ENCODE measurements around the gene MRPL14. TPM values are rescaled to one million over a fixed set of nuclear protein-coding genes. Genes with fewer than 3 reads are reported as not detected.

Gene MRPL14
- total and polyA plus RNA-seq, 2 of the 8 experiments (the other 6 are each of a cell fraction or from before 2014, with no cell fraction given): 82.0 to 97.1 TPM

GRCh38 chr6:44077214-44077946, 49.9 kb downstream of the MRPL14 start:
- Histone ChIP-seq H4K91ac (replicated peaks; ENCODE audit: insufficient read length, low read length) (peak overlapping the region; percentile 90), H3K56ac (replicated peaks; ENCODE audit: insufficient read length, low read depth, low read length) (no peak overlapping the region), H3K79me2 (ENCODE audit: control insufficient read depth in 1 of 2, insufficient read depth in 2 of 2, low read length in 2 of 2) (no peaks in the 10 kb centered on the region), H3K23me2 (ENCODE audit: low read depth, low read length) (peaks cover 11% of the 10 kb centered on the region), H2BK12ac (ENCODE audit: low read depth, low read length) (no peak overlapping the region), H3K27me3 (replicated peaks in 1 of 4; ENCODE audit: control insufficient read depth in 3 of 4, extremely low read depth in 1 of 4, insufficient read depth in 3 of 4, low read length in 3 of 4) (peaks cover 0 to 9% (median 2%) of the 10 kb centered on the region in 4 experiments; a peak in 4 of 7 replicates), H4K20me1 (replicated peaks in 1 of 2; ENCODE audit: control insufficient read depth in 1 of 2, insufficient read depth in 2 of 2, low read length in 2 of 2) (no peaks in the 10 kb centered on the region), H3K14ac (ENCODE audit: insufficient read length) (no peak overlapping the region), H3K9me3 (ENCODE audit: insufficient read depth in 2 of 2, low read depth in 1 of 2, low read length in 1 of 2) (no peaks in the 10 kb centered on the region), H4K5ac (ENCODE audit: insufficient read length, low read depth, low read length) (no peak overlapping the region), H2AK5ac (ENCODE audit: low read depth, low read length) (no peak overlapping the region), H3K4me1 (replicated peaks in 1 of 4; ENCODE audit: control insufficient read depth in 3 of 4, insufficient read depth in 4 of 4, low read length in 3 of 4) (peaks cover 9 to 30% (median 26%) of the 10 kb centered on the region in 4 experiments), H2BK120ac (replicated peaks; ENCODE audit: low read depth, low read length) (no peak overlapping the region), H2AFZ (ENCODE audit: low read length) (no peak overlapping the region), H3K4ac (replicated peaks; ENCODE audit: insufficient read length, low read depth, low read length) (peak overlapping the region; percentile 48), H2BK20ac (ENCODE audit: low read length) (no peak overlapping the region), H3K18ac (ENCODE audit: extremely low read depth, low read length) (0 out of 2 replicates have a peak overlapping the region, but pooled peaks have one; percentile 87), H2BK15ac (ENCODE audit: low read length) (no peak overlapping the region), H3K4me2 (ENCODE audit: insufficient read depth in 1 of 2, low read depth in 2 of 2, low read length in 2 of 2) (peak overlapping the region; percentile 22 to 60; a peak in 3 of 4 replicates), H4K8ac (ENCODE audit: extremely low read depth, insufficient read depth, low read length) (no peak overlapping the region), H3K36me3 (ENCODE audit: control insufficient read depth in 2 of 4, insufficient read depth in 4 of 4, low read length in 3 of 4) (no peaks in the 10 kb centered on the region), H2BK5ac (ENCODE audit: low read depth, low read length) (no peak overlapping the region), H3K4me3 (ENCODE audit: extremely low read depth in 1 of 4, insufficient read depth in 2 of 4, low read depth in 3 of 4, low read length in 4 of 4) (0 out of 8 replicates have a peak overlapping the region, but pooled peaks of 1 of the 4 experiments have one; percentile 48), H3K79me1 (ENCODE audit: low read depth, low read length) (no peaks in the 10 kb centered on the region), H3K27ac (ENCODE audit: low read depth, low read length) (no peak overlapping the region), H3K9ac (replicated peaks in 1 of 4; ENCODE audit: extremely low read depth in 1 of 4, low read depth in 3 of 4, low read length in 3 of 4) (no peak overlapping the region), H3K23ac (ENCODE audit: insufficient read length) (no peak overlapping the region)
- FAIRE-seq (no peak), DNase-seq (ENCODE audit: low read depth in 1 of 2, low spot score in 2 of 2) (no peak)
- ChIA-PET POLR2A (ENCODE audit: partially characterized antibody) (interaction anchor here (0.6 to 1.4 kb wide), 2 partner anchors 87 to 219 kb away, joined by 3 read pairs; no protein-coding TSS in a partner anchor), CTCF (ENCODE audit: partially characterized antibody) (interaction anchor here (0.6 to 5.1 kb wide), 13 partner anchors 16 to 466 kb away, joined by 3 to 59 read pairs (median 8); partner anchors contain the start of gene VEGFA)
- TF ChIP-seq JUND (IDR thresholded peaks at IDR 0.05; ENCODE audit: low read length) (no peak), SRF (IDR thresholded peaks at IDR 0.05; ENCODE audit: low read depth, low read length) (no peak), CBX5 (IDR thresholded peaks at IDR 0.05; ENCODE audit: low read depth, low read length) (no peak), FOSL1 (IDR thresholded peaks at IDR 0.05; ENCODE audit: insufficient read depth, low read depth, low read length) (no peak), POLR2A (IDR thresholded peaks at IDR 0.05; ENCODE audit: control extremely low read depth in 1 of 2, low read depth in 2 of 2, low read length in 2 of 2) (no peak), ASH2L (IDR thresholded peaks at IDR 0.05; ENCODE audit: low read length) (no peak)
- 78% methylated on average over 6 of the region's 8 CpGs; no CpG with 5 or more reads in 1 of the 2 experiments for WGBS, 2 experiments (ENCODE audit: extremely low coverage in 1 of 2, insufficient coverage in 1 of 2, insufficient read length in 1 of 2, insufficient replicate concordance in 2 of 2, low coverage in 1 of 2, low lambda C conversion rate in 2 of 2, missing lambda C conversion rate in 1 of 2)
